HG03045 (cell line): Measurements from ENCODE around the gene PDCD1.
"Not testable (repeated sequence)": the region's sequence is repeated elsewhere in the genome, so short reads cannot be mapped to it uniquely, and the experiment has no call there.

ENCODE experiments used
- ATAC-seq: cut with Tn5 transposase; IDR thresholded peaks from one replicate; pipeline ENCODE4 v1.9.1; 2021; ENCODE audit warnings: mild to moderate bottlenecking, moderate library complexity; ENCODE audit not compliant: unreplicated experiment

The PDCD1 gene

DNA sequence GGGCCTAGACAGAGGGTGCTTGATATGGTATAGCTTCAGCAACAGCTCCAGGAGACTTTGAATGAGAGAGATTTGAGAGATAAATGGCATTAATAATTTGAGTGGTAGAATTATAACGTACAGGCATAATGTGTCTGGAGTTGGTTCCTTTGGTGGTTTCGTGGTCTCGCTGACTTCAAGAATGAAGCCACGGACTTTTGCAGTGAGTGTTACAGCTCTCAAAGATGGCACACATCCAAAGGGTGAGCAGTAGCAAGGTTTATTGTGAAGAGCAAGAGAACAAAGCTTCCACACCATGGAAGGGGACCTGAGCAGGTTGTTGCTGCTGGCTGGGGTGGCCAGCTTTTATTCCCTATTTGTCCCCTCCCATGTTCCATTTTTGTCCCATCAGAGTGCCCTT, 23.1 kb downstream of the PDCD1 start:
- no peak for ATAC-seq

DNA sequence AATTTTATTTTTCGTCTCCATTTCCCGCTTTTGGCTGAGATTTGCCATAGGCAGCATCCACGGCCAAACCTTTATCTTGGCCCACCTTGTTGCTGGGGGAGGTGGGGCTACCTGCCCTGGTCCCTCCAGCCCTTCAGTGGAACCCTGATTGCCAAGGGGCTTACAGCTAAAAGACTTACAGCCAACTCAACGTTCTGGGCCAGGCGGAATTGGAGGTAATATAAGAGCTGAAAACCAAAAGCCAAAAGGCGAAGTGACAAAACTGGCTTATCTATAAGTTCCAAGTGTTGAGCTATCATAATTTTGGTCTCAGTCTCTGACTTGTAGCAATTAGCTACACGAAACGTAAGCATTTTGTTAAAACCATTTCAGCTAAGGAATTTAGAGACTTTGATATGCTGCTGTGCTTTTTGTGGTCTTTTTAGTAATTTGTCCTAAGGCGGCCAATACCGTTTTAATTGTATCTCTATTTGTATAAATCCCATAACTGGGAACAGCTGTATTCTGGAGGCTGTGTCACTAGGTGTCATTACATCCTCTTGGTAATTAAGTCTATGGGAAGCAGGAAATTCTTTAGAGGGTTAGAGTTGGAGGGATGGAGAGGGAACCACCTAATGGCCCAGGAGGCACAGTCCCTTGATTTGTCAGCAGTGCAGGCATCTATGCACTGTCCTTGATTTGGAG, 24.0 kb downstream of the PDCD1 start:
- no peak for ATAC-seq

DNA sequence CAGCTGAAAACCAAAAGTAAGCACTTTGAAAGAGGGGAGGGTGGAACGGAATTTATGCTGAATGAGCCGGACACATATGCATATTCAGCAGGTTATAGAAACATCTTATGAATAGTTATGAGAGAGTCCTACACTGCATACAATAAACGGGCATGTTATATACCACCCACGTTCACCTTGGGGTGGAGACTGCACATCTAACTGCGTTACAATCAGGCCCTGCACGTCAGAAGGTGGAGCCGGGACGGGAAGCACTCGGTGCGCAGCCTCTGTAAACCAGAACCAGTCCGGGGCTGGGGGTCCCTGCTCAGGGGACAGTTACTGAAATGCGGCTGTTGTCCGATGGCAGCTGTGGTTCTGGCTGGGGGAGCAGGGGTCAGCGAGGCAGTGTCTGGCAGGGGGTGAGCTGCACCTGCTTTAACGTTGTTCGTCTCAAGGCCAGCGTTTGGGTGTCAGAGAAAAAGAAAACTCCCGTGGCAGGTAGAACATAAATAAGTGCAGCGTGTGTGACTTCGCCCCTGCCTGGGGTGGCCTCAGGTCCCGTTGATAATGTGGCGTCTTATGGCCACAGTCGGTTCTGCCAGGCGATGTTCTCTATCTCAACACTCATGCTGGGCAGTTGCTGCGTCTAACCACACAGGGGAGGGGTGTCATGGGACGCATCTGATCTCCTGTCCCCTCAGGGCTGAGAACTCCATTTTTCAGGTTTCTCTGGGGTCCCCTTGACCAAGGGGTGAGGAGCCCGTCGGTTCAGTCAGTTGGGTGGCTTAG, 24.8 kb downstream of the PDCD1 start:
- not testable (repeated sequence) for ATAC-seq

DNA sequence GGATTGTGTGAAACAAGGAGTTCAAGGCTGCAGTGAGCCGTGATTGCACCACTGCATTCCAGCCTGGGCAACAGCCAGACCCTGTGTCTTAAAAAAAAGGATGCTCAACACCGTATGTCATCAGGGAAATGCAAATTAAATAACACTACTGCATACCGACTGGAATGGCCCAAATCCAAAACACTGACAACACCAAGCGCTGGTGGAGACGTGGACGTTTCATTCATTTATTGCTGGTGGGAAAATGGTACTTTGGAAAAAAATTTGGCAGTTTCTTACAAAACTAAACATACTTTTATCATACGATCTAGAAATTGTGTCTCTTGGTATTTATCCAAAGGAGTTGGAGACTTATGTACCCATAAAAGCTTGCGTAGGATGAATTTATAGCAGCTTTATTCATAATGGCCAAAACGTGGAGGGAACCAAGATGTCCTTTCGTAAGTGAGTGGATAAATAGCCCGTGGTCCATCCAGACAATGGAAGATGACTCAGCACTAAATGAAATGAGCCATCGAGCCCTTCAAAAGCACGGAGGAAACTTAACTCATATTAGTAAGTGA, 25.5 kb downstream of the PDCD1 start:
- ATAC-seq = no peak

DNA sequence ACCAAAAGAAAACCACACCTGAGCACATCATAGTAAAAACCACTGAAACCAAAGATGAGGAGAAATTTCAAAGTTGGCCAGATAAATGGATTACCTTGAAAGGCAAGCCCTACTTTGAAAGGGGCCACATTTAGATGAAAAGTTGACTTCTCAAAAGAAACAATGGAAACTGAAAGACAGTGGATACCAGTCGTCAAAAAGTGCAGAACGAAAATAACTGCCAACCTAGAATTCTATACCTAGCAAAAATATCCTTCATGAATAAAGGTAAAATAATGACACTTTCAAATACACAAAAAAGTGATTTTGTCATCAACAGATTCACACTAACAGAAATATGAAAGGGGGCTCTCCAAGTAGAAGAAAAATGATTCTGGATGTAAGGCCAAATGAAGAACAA, 31.3 kb downstream of the PDCD1 start:
- no peak for ATAC-seq

DNA sequence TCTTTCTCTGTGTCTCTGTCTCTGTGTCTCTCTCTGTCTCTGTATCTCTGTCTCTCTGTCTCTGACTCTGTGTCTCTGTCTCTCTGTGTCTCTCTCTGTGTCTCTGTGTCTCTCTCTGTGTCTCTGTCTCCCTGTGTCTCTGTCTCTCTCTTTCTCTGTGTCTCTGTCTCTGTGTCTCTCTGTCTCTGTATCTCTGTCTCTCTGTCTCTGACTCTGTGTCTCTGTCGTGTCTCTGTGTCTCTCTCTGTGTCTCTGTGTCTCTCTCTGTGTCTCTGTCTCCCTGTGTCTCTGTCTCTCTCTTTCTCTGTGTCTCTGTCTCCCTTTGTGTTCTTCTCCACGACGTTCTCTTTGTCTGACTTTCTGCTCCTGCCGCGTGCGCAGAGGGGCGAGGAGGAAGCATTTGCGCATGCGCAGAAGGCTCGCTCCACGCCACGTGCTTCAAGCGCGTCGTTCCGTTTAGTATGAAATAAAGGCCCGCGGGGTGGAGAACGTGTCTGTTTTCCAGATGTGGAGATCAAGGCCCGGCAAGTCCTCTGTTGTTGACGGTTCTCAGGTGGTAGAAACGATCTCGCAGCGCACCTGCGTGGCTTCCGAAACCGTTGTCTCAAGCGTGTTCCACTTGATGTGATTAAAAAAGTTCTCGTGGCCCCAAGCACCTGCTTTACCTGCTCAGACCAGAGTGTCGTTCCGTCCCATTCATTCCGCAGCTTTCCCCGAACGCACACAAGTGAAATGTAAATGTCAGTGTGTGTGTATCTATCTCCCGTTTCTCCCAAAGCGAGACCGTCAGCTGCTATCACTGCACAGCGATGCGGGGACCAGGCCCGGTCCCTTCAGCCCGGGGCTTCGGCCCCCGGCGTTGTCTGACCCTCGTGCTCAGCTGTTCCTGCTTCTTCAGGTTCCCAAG, 34.9 kb downstream of the PDCD1 start:
- not testable (repeated sequence) for ATAC-seq

DNA sequence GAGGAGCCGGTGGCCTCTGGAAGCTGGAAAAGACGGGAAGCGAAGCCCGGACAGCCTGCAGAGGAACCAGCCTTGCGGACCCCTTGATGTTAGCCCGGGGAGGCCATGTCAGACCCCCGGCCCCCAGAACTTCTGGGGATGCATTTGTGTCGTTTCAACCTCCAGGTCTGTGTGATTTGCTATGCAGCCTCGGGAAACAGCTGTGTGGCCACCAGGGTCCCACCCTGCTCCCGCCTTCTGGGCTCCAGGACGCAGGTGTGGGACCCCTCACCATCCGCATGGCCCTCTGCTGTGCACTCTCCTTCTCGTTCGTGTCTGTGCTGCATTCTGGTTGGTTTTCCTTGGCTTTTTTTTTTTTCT, 36.5 kb downstream of the PDCD1 start:
- ATAC-seq = no peak

DNA sequence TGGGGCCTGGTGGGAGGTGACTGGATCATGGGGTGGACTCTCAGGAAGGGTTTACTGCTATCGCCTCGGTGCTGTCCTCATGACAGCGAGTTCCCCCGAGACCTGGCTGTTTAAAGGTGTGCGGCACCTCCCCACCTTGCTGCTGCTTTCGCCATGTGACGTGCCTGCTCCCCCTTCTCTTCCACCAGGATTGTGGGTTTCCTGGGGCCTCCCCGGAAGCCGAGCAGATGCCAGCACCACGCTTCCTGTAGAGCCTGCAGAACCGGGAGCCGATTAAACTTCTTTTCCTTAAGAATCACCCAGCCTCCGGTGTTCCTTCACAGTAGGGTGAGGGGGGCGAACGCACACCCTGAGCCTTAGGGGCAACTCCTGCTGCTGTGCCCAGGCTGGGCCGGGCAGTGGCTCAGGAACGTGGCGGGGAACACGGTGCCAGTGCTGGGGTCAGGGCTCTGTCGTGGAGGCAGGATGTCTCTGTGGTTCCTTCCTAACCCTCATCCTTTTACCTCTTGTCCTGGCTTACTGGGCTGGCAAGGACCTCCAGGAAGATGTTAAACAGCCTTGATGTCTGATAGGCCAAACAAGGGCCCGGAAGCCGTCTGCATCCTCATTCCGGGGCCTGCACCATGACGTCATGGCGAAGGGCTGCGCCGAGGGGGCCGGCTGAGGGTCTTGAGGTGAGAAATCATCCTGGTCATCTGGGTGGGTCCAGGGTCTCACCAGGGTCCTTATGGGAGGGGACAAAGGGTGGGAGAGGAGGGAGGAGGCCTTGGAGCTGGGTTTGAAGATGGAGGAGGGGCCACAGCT, 37.0 kb downstream of the PDCD1 start:
- ATAC-seq = no peak

DNA sequence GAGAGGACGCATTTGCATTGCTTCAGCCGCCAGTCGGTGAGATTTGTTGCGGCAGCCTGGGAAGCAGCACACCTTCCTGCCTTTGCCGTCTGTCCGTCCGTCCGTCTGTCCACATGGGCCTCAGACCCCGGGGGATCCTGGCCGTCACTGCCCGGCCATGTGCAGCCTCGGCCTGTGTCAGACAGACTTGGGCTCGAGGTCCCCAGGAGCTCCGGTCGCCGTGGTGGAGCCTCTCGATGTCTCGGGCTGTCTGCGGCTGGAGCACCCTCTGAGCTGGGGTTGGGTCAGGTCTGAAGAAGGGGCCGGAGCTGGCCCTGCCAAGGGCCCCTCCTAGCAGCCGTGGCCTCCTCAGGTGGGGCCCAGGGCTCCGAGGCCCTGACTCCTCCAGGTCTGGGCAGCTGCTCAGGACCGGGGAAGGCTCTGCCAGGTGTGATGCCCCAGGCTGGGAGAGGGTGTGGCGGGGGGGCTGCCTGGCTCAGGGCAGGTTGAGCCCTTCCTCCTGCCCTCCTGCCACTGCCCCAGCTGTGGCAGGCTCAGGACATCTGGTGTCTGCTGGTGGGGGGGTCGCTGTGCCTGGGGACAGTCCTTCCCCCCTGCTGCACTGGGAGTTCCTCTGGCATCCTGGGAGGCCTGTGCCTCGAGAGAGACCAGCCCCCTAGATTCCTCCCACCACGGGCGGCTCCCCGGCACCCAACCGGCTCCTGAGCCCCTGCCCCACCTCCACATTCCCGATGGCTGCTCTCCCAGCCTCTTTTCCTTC, 37.9 kb downstream of the PDCD1 start:
- ATAC-seq = no peak

DNA sequence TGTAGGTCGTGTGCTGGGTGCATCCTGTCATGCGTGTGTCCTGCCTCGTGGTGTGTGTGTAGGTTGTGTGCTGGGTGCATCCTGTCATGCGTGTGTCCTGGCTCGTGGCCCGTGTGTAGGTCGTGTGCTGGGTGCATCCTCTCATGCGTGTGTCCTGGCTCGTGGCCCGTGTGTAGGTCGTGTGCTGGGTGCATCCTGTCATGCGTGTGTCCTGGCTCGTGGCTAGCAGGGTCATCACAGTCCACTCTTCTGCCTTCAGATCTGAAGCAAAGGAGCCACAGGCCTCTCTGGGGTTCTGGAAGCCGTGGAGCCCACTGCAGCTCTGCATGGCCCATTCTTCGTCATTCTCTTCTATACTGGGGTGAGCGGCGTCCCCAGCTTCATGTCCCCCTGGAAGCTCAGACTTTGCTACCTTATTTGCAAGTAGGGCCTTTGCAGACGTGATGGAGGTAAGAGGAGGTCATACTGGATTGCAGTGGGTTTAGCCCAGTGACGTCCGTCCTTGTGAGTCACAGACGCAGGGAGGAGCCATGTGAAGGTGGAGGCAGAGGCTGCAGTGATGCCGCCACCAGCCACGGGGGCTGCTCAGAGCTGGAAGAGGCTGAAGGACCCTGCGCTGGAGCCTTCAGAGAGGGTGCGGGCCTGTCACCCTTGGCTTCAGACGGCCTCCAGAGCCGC, 38.6 kb downstream of the PDCD1 start:
- not testable (repeated sequence) for ATAC-seq

DNA sequence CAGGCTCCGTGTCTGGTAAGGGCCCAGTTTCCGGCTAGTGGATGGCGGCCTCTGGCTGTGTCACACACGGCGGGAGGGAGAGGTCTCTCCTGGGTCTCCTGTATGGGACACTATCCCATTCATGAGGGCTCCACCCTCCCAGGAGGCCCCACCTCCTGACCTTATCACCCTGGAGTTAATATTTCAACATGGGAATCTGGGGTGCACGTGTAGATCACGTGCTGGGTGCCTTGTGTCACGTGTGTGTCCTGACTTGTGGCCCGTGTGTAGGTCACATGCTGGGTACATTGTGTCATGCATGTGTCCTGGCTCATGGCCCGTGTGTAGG, 39.8 kb downstream of the PDCD1 start:
- ATAC-seq = no peak

DNA sequence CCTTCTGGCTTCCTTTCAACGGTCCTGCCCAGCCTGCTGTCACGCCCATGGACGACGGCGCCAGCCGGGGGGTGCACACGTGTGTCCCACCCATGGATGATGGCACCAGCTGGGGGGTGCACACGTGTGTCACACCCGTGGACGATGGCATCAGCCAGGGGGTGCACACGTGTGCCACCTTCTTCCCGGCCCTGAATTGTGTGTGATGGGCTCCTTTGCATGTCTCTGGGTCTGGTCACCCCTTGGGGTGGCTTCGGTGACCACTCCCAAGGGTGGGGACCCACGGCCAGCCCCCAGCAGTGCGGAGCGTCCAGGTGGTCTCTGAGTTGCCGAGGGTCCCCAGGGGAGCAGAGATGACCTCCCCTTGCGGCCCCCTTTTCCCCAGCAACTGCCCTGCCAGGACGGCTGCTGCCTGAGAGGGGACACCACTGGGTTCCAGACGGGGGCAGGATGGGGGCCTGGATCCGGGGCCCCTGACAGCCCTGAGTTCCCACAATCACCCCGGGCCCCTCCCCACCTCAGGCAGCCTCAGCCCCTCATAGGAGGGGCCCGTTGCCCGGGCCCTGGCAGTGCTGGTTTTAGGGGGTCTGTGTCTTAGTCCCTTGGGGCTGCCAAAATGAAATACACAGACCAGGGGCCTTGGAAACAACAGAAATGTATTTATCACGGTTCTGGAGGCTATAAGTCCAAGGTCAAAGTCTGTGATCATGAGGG, 40.3 kb downstream of the PDCD1 start:
- no peak for ATAC-seq

DNA sequence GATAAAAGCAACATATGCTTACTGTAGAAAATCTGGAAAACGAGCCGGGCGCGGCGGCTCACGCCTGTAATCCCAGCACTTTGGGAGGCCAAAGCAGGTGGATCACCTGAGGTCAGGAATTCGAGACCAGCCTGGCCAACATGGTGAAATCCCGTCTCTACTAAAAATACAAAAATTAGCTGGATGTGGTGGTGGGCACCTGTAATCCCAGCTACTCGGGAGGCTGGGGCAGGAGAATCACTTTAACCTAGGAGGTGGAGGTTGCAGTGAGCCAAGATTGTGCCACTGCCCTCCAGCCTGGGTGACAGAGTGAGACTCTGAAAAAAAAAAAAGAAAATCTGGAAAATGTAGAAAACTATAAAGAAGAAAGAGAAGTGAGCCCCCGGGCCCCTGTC, 40.9 kb downstream of the PDCD1 start:
- not testable (repeated sequence) for ATAC-seq

DNA sequence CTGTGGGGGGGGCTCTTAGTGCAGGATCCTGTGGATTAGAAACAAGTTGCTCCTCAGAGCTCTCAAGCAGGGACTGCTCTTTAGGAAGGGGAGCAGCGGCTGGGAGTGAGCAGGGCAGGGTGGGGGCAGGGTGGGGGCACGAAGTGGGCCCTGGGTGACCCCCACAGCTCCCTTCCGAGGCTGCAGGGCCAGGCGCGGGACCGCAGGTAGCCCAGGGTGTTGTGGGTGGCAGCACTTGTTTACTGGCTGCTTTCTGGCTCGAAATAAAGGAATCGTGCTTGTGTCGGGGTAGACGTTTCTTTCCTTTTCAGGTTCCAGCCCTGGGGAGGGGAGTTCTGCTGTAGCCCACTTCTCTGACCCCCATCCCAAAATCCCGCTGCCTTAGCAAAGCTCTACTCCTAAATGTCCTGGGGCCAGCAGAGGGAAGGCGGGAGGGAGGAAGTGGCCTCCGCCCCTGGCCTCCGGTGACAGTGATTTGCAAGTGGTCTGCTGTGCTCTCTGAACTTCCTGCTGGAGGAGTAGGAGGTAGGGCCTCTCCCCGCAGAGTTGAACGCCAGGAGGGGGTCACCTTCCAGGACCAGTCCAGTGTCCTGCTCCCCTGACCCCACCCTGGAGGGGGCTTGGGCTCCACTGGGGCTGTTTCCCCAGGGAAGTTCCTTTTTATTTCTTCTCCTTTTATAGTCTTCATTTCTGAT, 41.4 kb downstream of the PDCD1 start:
- ATAC-seq = no peak

DNA sequence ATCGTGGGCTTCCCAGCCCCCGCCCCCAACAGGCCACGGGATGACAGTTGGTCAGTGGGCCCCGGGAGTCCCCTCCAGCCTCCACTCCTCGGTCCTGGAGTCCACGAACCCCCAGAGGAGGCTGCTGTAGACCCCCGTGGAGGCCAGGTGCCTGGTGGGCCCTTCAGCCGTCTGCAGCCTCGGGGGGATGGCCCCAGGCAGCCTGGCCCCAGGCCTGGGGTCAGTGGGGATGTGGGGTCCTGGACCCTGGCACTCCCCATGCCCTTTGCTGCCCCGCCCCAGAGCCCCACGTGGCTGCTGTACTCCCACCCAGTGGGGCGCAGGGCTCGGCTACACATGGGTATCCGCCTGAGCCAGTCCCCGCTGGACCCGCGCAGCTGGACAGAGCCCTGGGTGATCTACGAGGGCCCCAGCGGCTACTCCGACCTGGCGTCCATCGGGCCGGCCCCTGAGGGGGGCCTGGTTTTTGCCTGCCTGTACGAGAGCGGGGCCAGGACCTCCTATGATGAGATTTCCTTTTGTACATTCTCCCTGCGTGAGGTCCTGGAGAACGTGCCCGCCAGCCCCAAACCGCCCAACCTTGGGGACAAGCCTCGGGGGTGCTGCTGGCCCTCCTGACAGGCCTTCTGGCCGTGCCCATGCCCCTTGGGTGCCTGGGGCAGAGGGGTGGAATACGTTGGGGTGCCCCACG, 42.1 kb downstream of the PDCD1 start:
- no peak for ATAC-seq

DNA sequence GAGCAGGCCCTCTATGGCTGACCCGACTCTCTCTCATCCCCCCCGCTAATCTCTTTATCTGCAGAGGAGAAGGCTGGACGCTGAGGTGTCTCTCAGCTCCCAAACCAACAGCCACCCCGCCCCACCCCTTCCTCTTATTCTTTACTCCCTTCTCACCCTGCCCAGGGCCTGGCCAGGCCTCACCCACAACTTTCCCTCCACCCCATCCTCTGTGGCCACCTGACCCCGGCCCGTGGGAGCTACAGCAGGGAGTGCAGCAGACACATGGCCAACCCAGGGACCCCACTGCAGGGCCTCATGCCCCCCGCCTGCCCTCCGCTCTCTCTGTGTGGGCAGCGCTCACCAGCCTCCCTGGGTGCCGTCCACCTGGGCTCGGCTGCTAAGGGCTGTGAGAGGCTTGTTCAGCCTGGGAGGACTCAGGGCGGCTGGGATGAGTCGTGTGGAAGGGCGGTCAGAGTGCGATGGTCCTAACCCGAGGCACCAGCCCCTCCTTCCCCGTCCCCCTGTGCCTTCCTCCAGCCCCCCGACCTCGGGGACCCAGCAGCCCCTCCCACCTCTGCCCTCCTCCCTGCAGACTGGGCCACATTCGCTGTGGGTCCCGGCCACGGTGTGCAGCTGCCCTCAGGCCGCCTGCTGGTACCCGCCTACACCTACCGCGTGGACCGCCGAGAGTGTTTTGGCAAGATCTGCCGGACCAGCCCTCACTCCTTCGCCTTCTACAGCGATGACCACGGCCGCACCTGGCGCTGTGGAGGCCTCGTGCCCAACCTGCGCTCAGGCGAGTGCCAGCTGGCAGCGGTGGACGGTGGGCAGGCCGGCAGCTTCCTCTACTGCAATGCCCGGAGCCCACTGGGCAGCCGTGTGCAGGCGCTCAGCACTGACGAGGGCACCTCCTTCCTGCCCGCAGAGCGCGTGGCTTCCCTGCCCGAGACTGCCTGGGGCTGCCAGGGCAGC, 42.9 kb downstream of the PDCD1 start:
- ATAC-seq = no peak
